Ascending aorta (tissue), 2 donors: Measurements from ENCODE around the gene GIT1. TPM values are rescaled to one million over a fixed set of nuclear protein-coding genes. Genes with fewer than 3 reads are reported as not detected.

Experiments
- DNase-seq, 2 donors: peaks; one replicate each; pipeline ENCODE4 v3.0.0-alpha.2; 2019; ENCODE audit warnings: low spot score in 2 of 2
- H3K27ac ChIP-seq, 2 donors: fragments of 200-600 bp; sonication (generic); one replicate each; pipeline ENCODE4 v1.5.1; 2016 to 2017; ENCODE audit warnings: mild to moderate bottlenecking in 1 of 2
- H3K27me3 ChIP-seq: fragments of 200-600 bp; sonication (generic); one replicate; pipeline ENCODE4 v1.5.1; 2017
- H3K36me3 ChIP-seq, 2 donors: fragments of 200-600 bp; sonication (generic); one replicate each; pipeline ENCODE4 v1.5.1; 2016
- H3K4me1 ChIP-seq, 2 donors: fragments of 200-600 bp; sonication (generic); one replicate each; pipeline ENCODE4 v1.5.1; 2016 to 2017; ENCODE audit warnings: mild to moderate bottlenecking in 1 of 2
- H3K4me3 ChIP-seq, 2 donors: fragments of 200-600 bp; sonication (generic); one replicate each; pipeline ENCODE4 v1.5.1; 2016 to 2017; ENCODE audit warnings: mild to moderate bottlenecking in 1 of 2
- H3K9me3 ChIP-seq, 2 donors: fragments of 200-600 bp; sonication (generic); one replicate each; pipeline ENCODE4 v1.5.1; 2016
- CTCF ChIP-seq, 3 experiments: fragments of 200-600 bp in 2 of 3; fragments of 450-650 bp in 1 of 3; sonication (generic) in 2 of 3; IDR thresholded peaks; one replicate each; pipeline ENCODE4 v1.5.1; 2016 to 2019; ENCODE audit warnings: antibody characterized with exemption in 3 of 3, mild to moderate bottlenecking in 1 of 3, moderate library complexity in 1 of 3
- intact Hi-C: fragments of 100-400 bp; cut with DNase I; formaldehyde crosslinking; loops from one replicate; pipeline ENCODE4 v1.15.1; 2023
- total RNA-seq: library from RNA; depleted of rRNA; stranded (reverse); fragments of >200 nt; gene quantifications from one replicate; pipeline ENCODE4 v1.1.0, GENCODE V29; 2016

GIT1 gene, protein sequence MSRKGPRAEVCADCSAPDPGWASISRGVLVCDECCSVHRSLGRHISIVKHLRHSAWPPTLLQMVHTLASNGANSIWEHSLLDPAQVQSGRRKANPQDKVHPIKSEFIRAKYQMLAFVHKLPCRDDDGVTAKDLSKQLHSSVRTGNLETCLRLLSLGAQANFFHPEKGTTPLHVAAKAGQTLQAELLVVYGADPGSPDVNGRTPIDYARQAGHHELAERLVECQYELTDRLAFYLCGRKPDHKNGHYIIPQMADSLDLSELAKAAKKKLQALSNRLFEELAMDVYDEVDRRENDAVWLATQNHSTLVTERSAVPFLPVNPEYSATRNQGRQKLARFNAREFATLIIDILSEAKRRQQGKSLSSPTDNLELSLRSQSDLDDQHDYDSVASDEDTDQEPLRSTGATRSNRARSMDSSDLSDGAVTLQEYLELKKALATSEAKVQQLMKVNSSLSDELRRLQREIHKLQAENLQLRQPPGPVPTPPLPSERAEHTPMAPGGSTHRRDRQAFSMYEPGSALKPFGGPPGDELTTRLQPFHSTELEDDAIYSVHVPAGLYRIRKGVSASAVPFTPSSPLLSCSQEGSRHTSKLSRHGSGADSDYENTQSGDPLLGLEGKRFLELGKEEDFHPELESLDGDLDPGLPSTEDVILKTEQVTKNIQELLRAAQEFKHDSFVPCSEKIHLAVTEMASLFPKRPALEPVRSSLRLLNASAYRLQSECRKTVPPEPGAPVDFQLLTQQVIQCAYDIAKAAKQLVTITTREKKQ
- total RNA-seq: 142 TPM

GRCh38 chr17:29589524-29590410, at the start of gene GIT1:
Gene GIT1 (minus strand): TSS chr17:29589648. CDS start chr17:29589378, 270 bp downstream.
- Histone ChIP-seq H3K9me3 (no peaks in the 10 kb centered on the region), H3K27me3 (no peaks in the 10 kb centered on the region), H3K36me3 (no peaks in the 10 kb centered on the region), H3K4me3 (peak within 1 kb of the TSS; percentile 84 to 97), H3K27ac (peak within 1 kb of the TSS; percentile 87 to 95), H3K4me1 (peaks cover 36 to 57% of the 10 kb centered on the region in 2 donors)
- peak in 1 of 3 experiments; percentile 7 for TF ChIP-seq CTCF (IDR thresholded peaks at IDR 0.05)
- DNase-seq: peak in 1 of 2 donors; percentile 92
- intact Hi-C loops: loop anchor here (2.0 to 5.0 kb wide), 4 partner anchors 21 to 341 kb away; partner anchors contain the start of genes SSH2 and TP53I13

DNA sequence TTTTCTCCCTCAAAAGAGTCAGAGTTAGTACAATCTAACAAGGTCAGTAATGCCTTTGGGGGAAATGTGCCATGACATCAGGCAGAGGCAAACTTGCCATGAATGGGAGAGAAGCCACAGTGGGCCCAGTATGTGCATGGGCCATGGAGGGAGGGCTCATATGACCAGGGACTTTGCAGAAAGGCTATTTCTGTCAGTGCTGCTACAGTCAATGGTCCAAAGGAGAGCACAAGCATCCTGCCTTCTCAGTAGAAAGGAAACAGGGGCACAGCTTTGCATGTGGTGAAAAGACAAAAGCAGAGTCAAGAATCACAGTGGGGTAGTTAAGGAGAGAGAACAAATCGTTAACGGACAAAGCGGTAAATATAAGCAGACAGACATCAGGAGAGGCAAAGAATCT, 44.4 kb upstream of the GIT1 start:
- DNase-seq: no peak
- Histone ChIP-seq H3K4me3 (no peak overlapping the region), H3K4me1 (peaks cover 0 to 4% of the 10 kb centered on the region in 2 donors), H3K9me3 (no peaks in the 10 kb centered on the region), H3K27ac (no peak overlapping the region), H3K36me3 (peaks cover 15 to 20% of the 10 kb centered on the region in 2 donors), H3K27me3 (no peaks in the 10 kb centered on the region)
- intact Hi-C loops: no loop called here
- no peak for TF ChIP-seq CTCF (IDR thresholded peaks at IDR 0.05)

DNA sequence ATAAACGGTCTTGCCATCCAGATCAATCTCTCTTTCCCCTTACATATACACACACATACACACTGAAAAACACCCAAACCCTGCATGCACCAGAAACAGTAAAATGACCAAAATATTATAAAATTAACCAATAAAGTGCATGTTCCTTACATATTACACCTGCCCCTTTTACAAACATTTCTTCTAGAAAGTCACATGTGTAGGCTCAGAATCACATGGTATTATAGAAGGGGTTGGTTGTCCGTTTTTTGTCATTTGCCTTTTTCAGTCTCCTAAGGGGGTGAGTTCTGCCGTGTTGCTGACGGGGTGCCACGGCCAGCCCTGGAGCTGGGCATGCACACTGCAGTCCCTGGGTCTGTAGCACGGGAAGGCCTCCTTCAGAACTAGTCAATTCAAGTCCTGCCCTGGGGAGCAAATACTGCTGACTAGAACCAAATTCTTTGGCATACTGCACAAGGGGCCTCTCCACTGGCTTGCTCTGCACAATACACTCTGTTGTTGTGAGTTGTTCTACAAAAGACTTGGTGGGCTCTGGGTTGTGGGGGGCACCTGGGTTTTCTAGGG, 41.3 kb upstream of the GIT1 start:
- no peak overlapping the region for H3K4me3 ChIP-seq
- H3K36me3 ChIP-seq: peaks cover 12 to 14% of the 10 kb centered on the region in 2 donors

GRCh38 chr17:29629839-29630238, 40.4 kb upstream of the GIT1 start:
- Histone ChIP-seq H3K4me1 (no peaks in the 10 kb centered on the region), H3K27ac (no peak overlapping the region), H3K9me3 (no peaks in the 10 kb centered on the region), H3K36me3 (peaks cover 12 to 14% of the 10 kb centered on the region in 2 donors), H3K27me3 (no peaks in the 10 kb centered on the region), H3K4me3 (no peak overlapping the region)
- intact Hi-C loops: no loop called here
- TF ChIP-seq CTCF (IDR thresholded peaks at IDR 0.05): no peak
- no peak for DNase-seq

More for the DNA sequence above, 41.3 kb upstream of the GIT1 start:
- Histone ChIP-seq H3K9me3 (no peaks in the 10 kb centered on the region), H3K4me1 (no peaks in the 10 kb centered on the region), H3K27ac (no peak overlapping the region), H3K27me3 (no peaks in the 10 kb centered on the region)
- DNase-seq: no peak
- intact Hi-C loops: no loop called here
- no peak for TF ChIP-seq CTCF (IDR thresholded peaks at IDR 0.05)

GRCh38 chr17:29628644-29629043, 39.2 kb upstream of the GIT1 start:
- H3K36me3 ChIP-seq: peaks cover 12 to 14% of the 10 kb centered on the region in 2 donors
- H3K9me3 ChIP-seq: no peaks in the 10 kb centered on the region
- H3K27me3 ChIP-seq: no peaks in the 10 kb centered on the region
- no peak overlapping the region for H3K4me3 ChIP-seq
- H3K4me1 ChIP-seq: no peaks in the 10 kb centered on the region
- intact Hi-C loops: no loop called here
- no peak for DNase-seq
- no peak overlapping the region for H3K27ac ChIP-seq
- no peak for TF ChIP-seq CTCF (IDR thresholded peaks at IDR 0.05)
